ENCODE results near the gene ROS1. TPM values are rescaled to one million over a fixed set of nuclear protein-coding genes. Genes with fewer than 3 reads are reported as not detected.

The ROS1 gene
- total RNA-seq, 2 experiments from 2014 or later, result not detected

DNA sequence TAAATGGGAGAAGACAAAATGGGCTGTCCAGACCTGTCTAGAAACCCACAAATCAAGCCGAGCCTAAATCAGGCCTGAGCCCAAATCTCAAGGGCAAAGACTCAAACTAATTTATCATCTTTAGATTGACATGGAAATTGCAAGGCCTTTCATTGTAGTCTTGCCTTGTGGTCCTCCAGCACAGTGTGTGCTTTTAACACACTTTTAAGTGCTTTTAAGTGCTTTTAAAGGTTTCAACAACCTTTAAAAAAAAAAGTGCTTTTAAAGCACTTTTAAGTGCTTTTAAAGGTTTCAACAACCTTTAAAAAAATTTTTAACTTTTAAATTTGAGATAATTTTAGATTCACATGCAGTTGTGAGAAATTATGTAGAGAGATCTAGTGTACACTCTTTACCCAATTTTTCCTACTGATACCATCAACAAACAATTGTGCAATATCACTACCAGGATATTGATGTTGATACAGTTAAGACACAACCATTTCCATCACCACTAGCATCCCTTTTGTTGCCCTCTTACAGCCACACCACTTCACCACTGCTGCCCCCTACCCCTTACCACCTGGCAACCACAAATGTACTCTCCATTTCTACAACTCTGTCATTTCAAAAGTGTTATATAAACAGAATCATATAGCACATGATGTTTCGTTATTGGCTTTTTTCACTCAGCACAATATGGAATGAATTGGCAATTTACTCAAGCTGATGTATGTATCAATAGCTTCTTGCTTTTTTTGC is 33.6 kb upstream of the ROS1 start:
- DNase-seq (no peak), ATAC-seq (ENCODE audit: poor library complexity) (no peak)
- peaks cover 4% of the 10 kb centered on the region for H3K27me3 Mint-ChIP-seq
- CTCF ChIA-PET, result no interaction called here
- Histone ChIP-seq H3K4me1 (ENCODE audit: insufficient read depth, low read length) (peaks cover 2% of the 10 kb centered on the region), H3K27ac (ENCODE audit: low read depth in 1 of 2, low read length in 2 of 2) (no peak overlapping the region), H3K36me3 (ENCODE audit: insufficient read depth, low read length) (no peaks in the 10 kb centered on the region), H3K27me3 (ENCODE audit: control insufficient read depth in 1 of 2, insufficient read depth in 2 of 2, low read length in 2 of 2) (no peaks in the 10 kb centered on the region), H3K9me3 (ENCODE audit: control insufficient read depth in 1 of 2, insufficient read depth in 1 of 2, low read length in 2 of 2) (no peaks in the 10 kb centered on the region), H3K4me3 (ENCODE audit: low read length) (no peak overlapping the region)
- TF ChIP-seq, protein P1, sequence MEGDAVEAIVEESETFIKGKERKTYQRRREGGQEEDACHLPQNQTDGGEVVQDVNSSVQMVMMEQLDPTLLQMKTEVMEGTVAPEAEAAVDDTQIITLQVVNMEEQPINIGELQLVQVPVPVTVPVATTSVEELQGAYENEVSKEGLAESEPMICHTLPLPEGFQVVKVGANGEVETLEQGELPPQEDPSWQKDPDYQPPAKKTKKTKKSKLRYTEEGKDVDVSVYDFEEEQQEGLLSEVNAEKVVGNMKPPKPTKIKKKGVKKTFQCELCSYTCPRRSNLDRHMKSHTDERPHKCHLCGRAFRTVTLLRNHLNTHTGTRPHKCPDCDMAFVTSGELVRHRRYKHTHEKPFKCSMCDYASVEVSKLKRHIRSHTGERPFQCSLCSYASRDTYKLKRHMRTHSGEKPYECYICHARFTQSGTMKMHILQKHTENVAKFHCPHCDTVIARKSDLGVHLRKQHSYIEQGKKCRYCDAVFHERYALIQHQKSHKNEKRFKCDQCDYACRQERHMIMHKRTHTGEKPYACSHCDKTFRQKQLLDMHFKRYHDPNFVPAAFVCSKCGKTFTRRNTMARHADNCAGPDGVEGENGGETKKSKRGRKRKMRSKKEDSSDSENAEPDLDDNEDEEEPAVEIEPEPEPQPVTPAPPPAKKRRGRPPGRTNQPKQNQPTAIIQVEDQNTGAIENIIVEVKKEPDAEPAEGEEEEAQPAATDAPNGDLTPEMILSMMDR (IDR thresholded peaks at IDR 0.05), result no peak
- H3K4me3 Mint-ChIP-seq, result no peak overlapping the region
- POLR2A ChIA-PET, result no interaction called here
- H3K27ac Mint-ChIP-seq, result no peak overlapping the region
- no peaks in the 10 kb centered on the region for H3K36me3 Mint-ChIP-seq (ENCODE audit: low read depth)
- intact Hi-C loops (cut with DNase I, micrococcal nuclease), result no loop called here
- no peaks in the 10 kb centered on the region for H3K9me3 Mint-ChIP-seq
- no peaks in the 10 kb centered on the region for H3K4me1 Mint-ChIP-seq (ENCODE audit: low read depth)

- no peaks in the 10 kb centered on the region for H3K36me3 ChIP-seq (ENCODE audit: insufficient read depth, low read length)
- H3K9me3 ChIP-seq (ENCODE audit: control insufficient read depth in 1 of 2, insufficient read depth in 1 of 2, low read length in 2 of 2), result no peaks in the 10 kb centered on the region
- ChIA-PET POLR2A (interaction anchor here (0.6 kb wide), 1 partner anchor 90 kb away, joined by 3 read pairs; no protein-coding TSS in a partner anchor), CTCF (no interaction called here)
- no peaks in the 10 kb centered on the region for H3K27me3 ChIP-seq (ENCODE audit: control insufficient read depth in 1 of 2, insufficient read depth in 2 of 2, low read length in 2 of 2)
- ATAC-seq (ENCODE audit: poor library complexity), result no peak
- H3K27ac ChIP-seq (ENCODE audit: low read depth in 1 of 2, low read length in 2 of 2), result no peak overlapping the region
- no peaks in the 10 kb centered on the region for H3K4me1 ChIP-seq (ENCODE audit: insufficient read depth, low read length)
- Mint-ChIP-seq H3K9me3 (no peaks in the 10 kb centered on the region), H3K27ac (no peak overlapping the region), H3K4me3 (no peak overlapping the region), H3K36me3 (ENCODE audit: low read depth) (no peaks in the 10 kb centered on the region), H3K4me1 (ENCODE audit: low read depth) (no peaks in the 10 kb centered on the region), H3K27me3 (peaks cover 12% of the 10 kb centered on the region)
- TF ChIP-seq, protein P1 (IDR thresholded peaks at IDR 0.05), result no peak
- DNase-seq, result no peak
- intact Hi-C loops (cut with DNase I, micrococcal nuclease), result no loop called here
- no peak overlapping the region for H3K4me3 ChIP-seq (ENCODE audit: low read length)
These were observed 31.3 kb upstream of the ROS1 start for GRCh38 chr6:117456998-117457397.

- no peak overlapping the region for H3K4me3 Mint-ChIP-seq
These were observed 30.5 kb upstream of the ROS1 start for GRCh38 chr6:117456250-117456649.

More at GRCh38 chr6:117456250-117456649, 30.5 kb upstream of the ROS1 start:
- peaks cover 16% of the 10 kb centered on the region for H3K27me3 Mint-ChIP-seq
- H3K9me3 Mint-ChIP-seq, result no peaks in the 10 kb centered on the region
- Histone ChIP-seq H3K4me1 (ENCODE audit: insufficient read depth, low read length) (no peaks in the 10 kb centered on the region), H3K27me3 (ENCODE audit: control insufficient read depth in 1 of 2, insufficient read depth in 2 of 2, low read length in 2 of 2) (no peaks in the 10 kb centered on the region), H3K27ac (ENCODE audit: low read depth in 1 of 2, low read length in 2 of 2) (no peak overlapping the region), H3K9me3 (ENCODE audit: control insufficient read depth in 1 of 2, insufficient read depth in 1 of 2, low read length in 2 of 2) (no peaks in the 10 kb centered on the region), H3K4me3 (ENCODE audit: low read length) (no peak overlapping the region), H3K36me3 (ENCODE audit: insufficient read depth, low read length) (no peaks in the 10 kb centered on the region)
- TF ChIP-seq, protein P1 (IDR thresholded peaks at IDR 0.05), result no peak
- H3K4me1 Mint-ChIP-seq (ENCODE audit: low read depth), result no peaks in the 10 kb centered on the region
- DNase-seq (no peak), ATAC-seq (ENCODE audit: poor library complexity) (no peak)
- CTCF ChIA-PET, result no interaction called here
- intact Hi-C loops (cut with DNase I, micrococcal nuclease), result no loop called here
- H3K27ac Mint-ChIP-seq, result no peak overlapping the region
- no peaks in the 10 kb centered on the region for H3K36me3 Mint-ChIP-seq (ENCODE audit: low read depth)
- POLR2A ChIA-PET, result no interaction called here
